HG02884 (cell line): Measurements from ENCODE around the gene PLXNA2.

Source experiments
- ATAC-seq: cut with Tn5 transposase; IDR thresholded peaks from one replicate; pipeline ENCODE4 v1.9.1; 2021; ENCODE audit warnings: mild to moderate bottlenecking, moderate library complexity; ENCODE audit not compliant: unreplicated experiment

PLXNA2 gene

GRCh38 chr1:208006258-208006920 is 237.8 kb downstream of the PLXNA2 start:
- no peak for ATAC-seq

- no peak for ATAC-seq
Observed at GRCh38 chr1:208004851-208005250, 239.3 kb downstream of the PLXNA2 start.

- no peak for ATAC-seq
Observed at GRCh38 chr1:208003241-208003640, 240.9 kb downstream of the PLXNA2 start.

- no peak for ATAC-seq
Observed at GRCh38 chr1:208002672-208003071, 241.5 kb downstream of the PLXNA2 start.

- no peak for ATAC-seq
Observed at GRCh38 chr1:208002078-208002477, 242.1 kb downstream of the PLXNA2 start.

- no peak for ATAC-seq
Observed at GRCh38 chr1:208000504-208000903, 243.7 kb downstream of the PLXNA2 start.

GRCh38 chr1:207999972-208000371 is 244.2 kb downstream of the PLXNA2 start:
- ATAC-seq: no peak

- ATAC-seq: no peak
Observed at GRCh38 chr1:207999274-207999915, 244.8 kb downstream of the PLXNA2 start.

GRCh38 chr1:207998691-207999090 is 245.5 kb downstream of the PLXNA2 start:
- ATAC-seq: no peak

- ATAC-seq: peak; percentile 74
Observed at GRCh38 chr1:207997486-207998268, 246.5 kb downstream of the PLXNA2 start.

- no peak for ATAC-seq
Observed at GRCh38 chr1:207996636-207997035, 247.5 kb downstream of the PLXNA2 start.

- ATAC-seq: no peak
Observed at GRCh38 chr1:207995576-207995975, 248.6 kb downstream of the PLXNA2 start.

- no peak for ATAC-seq
Observed at GRCh38 chr1:207993477-207994445, 250.4 kb downstream of the PLXNA2 start.

- no peak for ATAC-seq
Observed at GRCh38 chr1:207992677-207993236, 251.4 kb downstream of the PLXNA2 start.

- ATAC-seq: no peak
Observed at GRCh38 chr1:207991583-207992026, 252.6 kb downstream of the PLXNA2 start.

GRCh38 chr1:207990876-207991582 is 253.2 kb downstream of the PLXNA2 start:
- ATAC-seq: no peak

GRCh38 chr1:207990455-207990854 is 253.7 kb downstream of the PLXNA2 start:
- no peak for ATAC-seq

- no peak for ATAC-seq
Observed at GRCh38 chr1:207988326-207989165, 255.6 kb downstream of the PLXNA2 start.

GRCh38 chr1:207987164-207987563 is 257.0 kb downstream of the PLXNA2 start:
- ATAC-seq: no peak
